CD14-positive monocyte (primary cell): ENCODE data around the gene SLC29A1. TPM values are rescaled to one million over a fixed set of nuclear protein-coding genes. Genes with fewer than 3 reads are reported as not detected.
A peak's percentile ranks its signal among the peaks of the same experiment; 100 is the strongest.

Experiments used
- DNase-seq, 3 donors: peaks; one replicate each; pipeline ENCODE4 v3.0.0-alpha.2; 2011 to 2022
- H2AFZ ChIP-seq: 2 replicates; pipeline ENCODE4 v1.6.0; 2012; ENCODE audit warnings: mild to moderate bottlenecking, low read depth, low read length, inconsistent platforms; ENCODE audit not compliant: insufficient read depth, poor library complexity, severe bottlenecking
- H3K27ac ChIP-seq, 2 donors: 1 replicate in 1 of 2; 2 replicates in 1 of 2; pipeline ENCODE4 v1.5.1; 2012 to 2013; ENCODE audit warnings: low read length in 2 of 2, control low read depth in 1 of 2, inconsistent platforms in 1 of 2, low read depth in 1 of 2, mild to moderate bottlenecking in 1 of 2
- H3K27me3 ChIP-seq, 2 donors: one replicate each; pipeline versions ENCODE4 v1.6.0 to v1.6.1; 2011 to 2013; ENCODE audit warnings: low read length in 2 of 2; ENCODE audit not compliant: control insufficient read depth in 2 of 2, insufficient read depth in 2 of 2
- H3K36me3 ChIP-seq, 2 donors: replicated peaks in 1 of 2; 1 replicate in 1 of 2; 2 replicates in 1 of 2; pipeline versions ENCODE4 v1.5.1 to v1.6.1; 2012 to 2013; ENCODE audit warnings: low read length in 2 of 2, control low read depth in 1 of 2, inconsistent platforms in 1 of 2, mild to moderate bottlenecking in 1 of 2; ENCODE audit not compliant: insufficient read depth in 2 of 2, control insufficient read depth in 1 of 2
- H3K4me1 ChIP-seq, 2 donors: 1 replicate in 1 of 2; 2 replicates in 1 of 2; pipeline versions ENCODE4 v1.5.1 to v1.6.1; 2012 to 2013; ENCODE audit warnings: low read length in 2 of 2, control low read depth in 1 of 2, inconsistent platforms in 1 of 2, mild to moderate bottlenecking in 1 of 2, moderate library complexity in 1 of 2; ENCODE audit not compliant: insufficient read depth in 2 of 2, control insufficient read depth in 1 of 2
- H3K4me2 ChIP-seq: replicated peaks from 2 replicates; pipeline ENCODE3; 2012; ENCODE audit warnings: low read length, moderate library complexity, mild to moderate bottlenecking; ENCODE audit not compliant: poor library complexity, severe bottlenecking; ENCODE audit errors: extremely low read depth
- H3K4me3 ChIP-seq, 3 experiments: fragments of 200-600 bp in 1 of 3; sonication (generic) in 1 of 3; replicated peaks in 1 of 3; 1 replicate in 2 of 3; 2 replicates in 1 of 3; pipeline ENCODE4 v1.5.1; 2011 to 2013; ENCODE audit warnings: low read length in 3 of 3, mild to moderate bottlenecking in 3 of 3, control low read depth in 2 of 3, low read depth in 2 of 3, inconsistent platforms in 1 of 3, moderate library complexity in 1 of 3
- H3K79me2 ChIP-seq: 2 replicates; pipeline ENCODE4 v1.6.0; 2012; ENCODE audit warnings: mild to moderate bottlenecking, control low read depth, inconsistent platforms, low read length, moderate library complexity; ENCODE audit not compliant: insufficient read depth
- H3K9ac ChIP-seq: 2 replicates; pipeline ENCODE4 v1.6.0; 2017; ENCODE audit warnings: low read length, mild to moderate bottlenecking; ENCODE audit not compliant: insufficient read depth, poor library complexity, severe bottlenecking
- H3K9me3 ChIP-seq, 2 donors: replicated peaks in 1 of 2; 1 replicate in 1 of 2; 2 replicates in 1 of 2; pipeline versions ENCODE4 v1.5.1 to v1.6.1; 2012 to 2013; ENCODE audit warnings: low read length in 2 of 2, control low read depth in 1 of 2; ENCODE audit not compliant: control insufficient read depth in 1 of 2, insufficient read depth in 1 of 2
- H4K20me1 ChIP-seq: 2 replicates; pipeline ENCODE4 v1.6.0; 2012; ENCODE audit warnings: mild to moderate bottlenecking, low read length, control low read depth, moderate library complexity; ENCODE audit not compliant: insufficient read depth
- H3K27ac Mint-ChIP-seq, 7 donors: one replicate each; pipeline ENCODE4 v1.8.0; 2020; ENCODE audit warnings: mild to moderate bottlenecking in 7 of 7, mixed read lengths in 7 of 7, moderate library complexity in 6 of 7, inconsistent platforms in 2 of 7
- H3K27me3 Mint-ChIP-seq, 3 donors: one replicate each; pipeline ENCODE4 v1.8.0; 2021 to 2022; ENCODE audit warnings: low read depth in 3 of 3, mild to moderate bottlenecking in 3 of 3, mixed read lengths in 3 of 3, moderate library complexity in 3 of 3, inconsistent platforms in 1 of 3
- H3K36me3 Mint-ChIP-seq, 2 donors: one replicate each; pipeline ENCODE4 v1.8.0; 2020; ENCODE audit warnings: mixed read lengths in 2 of 2, inconsistent platforms in 1 of 2, mild to moderate bottlenecking in 1 of 2
- H3K4me1 Mint-ChIP-seq: one replicate; pipeline ENCODE4 v1.8.0; 2020; ENCODE audit warnings: mild to moderate bottlenecking, mixed read lengths
- H3K4me3 Mint-ChIP-seq, 2 donors: one replicate each; pipeline ENCODE4 v1.8.0; 2020; ENCODE audit warnings: mild to moderate bottlenecking in 2 of 2, mixed read lengths in 2 of 2, moderate library complexity in 1 of 2
- H3K9me3 Mint-ChIP-seq, 7 donors: one replicate each; pipeline ENCODE4 v1.8.0; 2020 to 2022; ENCODE audit warnings: mixed read lengths in 7 of 7, mild to moderate bottlenecking in 6 of 7, moderate library complexity in 6 of 7, inconsistent platforms in 2 of 7
- WGBS: methylation state at CpG from one replicate; pipeline ENCODE4 v1.1.5; 2013; ENCODE audit warnings: missing lambda C conversion rate; ENCODE audit not compliant: insufficient coverage; 5-methylcytosine and 5-hydroxymethylcytosine counted together
- intact Hi-C, 2 donors: fragments of 100-400 bp; cut with micrococcal nuclease; formaldehyde crosslinking; loops; one replicate each; pipeline versions ENCODE4 v1.15.0 to v1.15.1; 2023
- polyA plus RNA-seq, 3 donors: library from polyadenylated mRNA; depleted of rRNA in 1 of 3; unstranded in 2 of 3; stranded (reverse) in 1 of 3; fragments of 300-500 nt in 2 of 3; fragments of >200 nt in 1 of 3; fragmentation: Illumina TruSeq in 2 of 3; gene quantifications; 1 replicate in 2 of 3; 2 replicates in 1 of 3; pipeline ENCODE4 v1.2.3, GENCODE V29; 2012 to 2021
- TF ChIP-seq, protein P1 (sequence below): fragments of 200-600 bp; IDR thresholded peaks from one replicate; pipeline ENCODE4 v1.8.0; 2022; ENCODE audit warnings: antibody characterized with exemption, mild to moderate bottlenecking

The SLC29A1 gene
- polyA plus RNA-seq, 3 donors: 14.3 to 23.2 (median 15.0) TPM

DNA sequence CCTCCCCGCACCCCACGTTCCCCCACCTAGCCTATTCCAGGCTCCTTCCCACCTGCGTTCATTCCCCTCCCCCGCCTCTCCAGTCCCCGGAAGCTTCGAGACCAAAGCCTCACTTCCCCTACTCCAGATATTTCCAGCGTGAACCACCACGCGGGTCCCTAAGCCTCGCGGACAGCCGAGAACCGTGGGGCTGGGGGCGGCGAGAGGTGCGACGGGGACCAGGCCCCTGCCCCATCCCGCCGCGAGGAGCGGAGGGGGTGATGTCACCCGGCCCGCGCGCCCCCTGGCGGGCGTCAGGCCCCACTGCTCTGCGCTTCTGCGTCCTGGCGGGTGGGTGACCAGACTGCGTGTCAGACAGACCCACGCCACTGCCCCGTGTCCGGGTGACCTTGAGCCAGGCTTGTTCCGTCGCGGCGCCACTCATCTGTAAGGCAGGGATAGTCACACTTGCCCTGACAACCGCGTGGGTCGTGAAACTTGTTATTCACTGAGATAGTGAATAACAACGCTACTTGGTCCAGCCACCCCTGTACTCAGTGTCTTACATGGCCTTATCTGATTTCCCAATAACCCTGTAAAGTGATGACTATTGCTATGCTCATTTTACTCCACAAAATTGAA is 14.5 kb downstream of the SLC29A1 start:
- Mint-ChIP-seq H3K27me3 (peaks cover 2 to 3% (median 3%) of the 10 kb centered on the region in 3 donors), H3K27ac (peak overlapping the region; percentile 90 to 99 (median 97)), H3K9me3 (no peaks in the 10 kb centered on the region), H3K4me3 (peak overlapping the region; percentile 83 to 90), H3K4me1 (peaks cover 38% of the 10 kb centered on the region), H3K36me3 (peaks cover 1 to 7% of the 10 kb centered on the region in 2 donors)
- Histone ChIP-seq H3K9me3 (no peaks in the 10 kb centered on the region), H3K4me2 (peak overlapping the region; percentile 86), H4K20me1 (no peaks in the 10 kb centered on the region), H2AFZ (peak overlapping the region; percentile 82), H3K79me2 (no peaks in the 10 kb centered on the region), H3K36me3 (peaks cover 0 to 1% of the 10 kb centered on the region in 2 donors), H3K9ac (peak overlapping the region; percentile 84), H3K27me3 (no peaks in the 10 kb centered on the region), H3K4me1 (peaks cover 29 to 32% of the 10 kb centered on the region in 2 donors), H3K27ac (peak overlapping the region; percentile 65 to 96), H3K4me3 (peak overlapping the region; percentile 56 to 86 (median 76))
- DNase-seq: peak; percentile 84 to 90 (median 85)
- 0% methylated on average over 41 of the region's 42 CpGs for WGBS
- TF ChIP-seq, protein P1, sequence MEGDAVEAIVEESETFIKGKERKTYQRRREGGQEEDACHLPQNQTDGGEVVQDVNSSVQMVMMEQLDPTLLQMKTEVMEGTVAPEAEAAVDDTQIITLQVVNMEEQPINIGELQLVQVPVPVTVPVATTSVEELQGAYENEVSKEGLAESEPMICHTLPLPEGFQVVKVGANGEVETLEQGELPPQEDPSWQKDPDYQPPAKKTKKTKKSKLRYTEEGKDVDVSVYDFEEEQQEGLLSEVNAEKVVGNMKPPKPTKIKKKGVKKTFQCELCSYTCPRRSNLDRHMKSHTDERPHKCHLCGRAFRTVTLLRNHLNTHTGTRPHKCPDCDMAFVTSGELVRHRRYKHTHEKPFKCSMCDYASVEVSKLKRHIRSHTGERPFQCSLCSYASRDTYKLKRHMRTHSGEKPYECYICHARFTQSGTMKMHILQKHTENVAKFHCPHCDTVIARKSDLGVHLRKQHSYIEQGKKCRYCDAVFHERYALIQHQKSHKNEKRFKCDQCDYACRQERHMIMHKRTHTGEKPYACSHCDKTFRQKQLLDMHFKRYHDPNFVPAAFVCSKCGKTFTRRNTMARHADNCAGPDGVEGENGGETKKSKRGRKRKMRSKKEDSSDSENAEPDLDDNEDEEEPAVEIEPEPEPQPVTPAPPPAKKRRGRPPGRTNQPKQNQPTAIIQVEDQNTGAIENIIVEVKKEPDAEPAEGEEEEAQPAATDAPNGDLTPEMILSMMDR: peak; percentile 99
- intact Hi-C loops: loop anchor here (2.0 to 5.0 kb wide), 2 partner anchors 17 to 66 kb away; no protein-coding TSS in a partner anchor

DNA sequence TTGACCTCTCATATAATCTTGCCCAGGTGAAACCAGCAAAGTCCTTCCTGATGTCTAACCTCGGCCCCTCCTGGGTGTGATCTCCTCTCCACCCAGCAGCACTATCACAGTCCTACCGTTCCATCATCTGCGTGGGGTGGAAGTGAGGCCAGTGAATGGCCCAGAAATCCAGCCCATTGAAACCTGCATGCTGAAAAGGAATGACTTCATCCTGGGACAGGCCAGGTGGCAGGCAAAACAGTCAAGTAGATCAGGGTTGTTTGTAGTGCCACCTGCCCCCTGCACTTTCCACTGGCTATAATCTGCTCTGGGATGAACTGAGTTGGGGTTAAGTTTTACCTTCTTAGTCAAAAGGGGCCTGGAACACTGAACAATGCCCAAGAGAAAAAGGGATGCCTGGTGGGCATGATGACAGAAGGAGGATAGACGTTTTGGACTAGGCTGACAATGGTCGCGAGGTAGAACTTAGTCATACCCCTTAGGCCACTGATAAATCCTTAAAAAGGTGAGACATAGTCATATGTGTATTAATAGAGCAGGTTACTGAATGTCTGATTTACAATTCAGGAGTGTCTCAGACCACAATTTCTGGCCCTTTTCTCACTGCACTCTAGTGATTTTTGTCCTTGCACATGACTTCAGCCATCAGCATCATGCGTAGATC is 15.4 kb downstream of the SLC29A1 start:
- intact Hi-C loops: loop anchor here (5.0 kb wide), 1 partner anchor 67 kb away; no protein-coding TSS in a partner anchor
- TF ChIP-seq, protein P1: no peak
- H3K4me2 ChIP-seq: no peak overlapping the region
- no peak for DNase-seq
- no peaks in the 10 kb centered on the region for H3K9me3 ChIP-seq
- H3K27ac ChIP-seq: no peak overlapping the region
- peaks cover 20 to 23% of the 10 kb centered on the region in 2 donors for H3K4me1 ChIP-seq
- no peaks in the 10 kb centered on the region for H3K79me2 ChIP-seq
- H3K36me3 Mint-ChIP-seq: peaks cover 0 to 4% of the 10 kb centered on the region in 2 donors
- no peak overlapping the region for H3K9ac ChIP-seq
- H3K4me3 ChIP-seq: no peak overlapping the region
- H3K36me3 ChIP-seq: no peaks in the 10 kb centered on the region
- H3K27me3 Mint-ChIP-seq: peaks cover 2 to 3% (median 3%) of the 10 kb centered on the region in 3 donors
- WGBS: 100% methylated on average over 2 of the region's 7 CpGs
- peak overlapping the region in 3 of 7 donors; percentile 73 to 99 (median 81) for H3K27ac Mint-ChIP-seq
- H3K27me3 ChIP-seq: no peaks in the 10 kb centered on the region
- no peak overlapping the region for H2AFZ ChIP-seq
- no peaks in the 10 kb centered on the region for H4K20me1 ChIP-seq
- H3K4me3 Mint-ChIP-seq: peak overlapping the region in 1 of 2 donors; percentile 34
- H3K9me3 Mint-ChIP-seq: no peaks in the 10 kb centered on the region
- H3K4me1 Mint-ChIP-seq: peaks cover 29% of the 10 kb centered on the region
